Measurements from ENCODE around the gene TLE2. TPM values are rescaled to one million over a fixed set of nuclear protein-coding genes. Genes with fewer than 3 reads are reported as not detected.
A peak's percentile ranks its signal among the peaks of the same experiment; 100 is the strongest.

TLE2 gene
- total and polyA plus RNA-seq, 9 of the 15 experiments (the other 6 are each of a cell fraction or from before 2014, with no cell fraction given) = 0.35 to 13.1 (median 6.2) TPM

DNA sequence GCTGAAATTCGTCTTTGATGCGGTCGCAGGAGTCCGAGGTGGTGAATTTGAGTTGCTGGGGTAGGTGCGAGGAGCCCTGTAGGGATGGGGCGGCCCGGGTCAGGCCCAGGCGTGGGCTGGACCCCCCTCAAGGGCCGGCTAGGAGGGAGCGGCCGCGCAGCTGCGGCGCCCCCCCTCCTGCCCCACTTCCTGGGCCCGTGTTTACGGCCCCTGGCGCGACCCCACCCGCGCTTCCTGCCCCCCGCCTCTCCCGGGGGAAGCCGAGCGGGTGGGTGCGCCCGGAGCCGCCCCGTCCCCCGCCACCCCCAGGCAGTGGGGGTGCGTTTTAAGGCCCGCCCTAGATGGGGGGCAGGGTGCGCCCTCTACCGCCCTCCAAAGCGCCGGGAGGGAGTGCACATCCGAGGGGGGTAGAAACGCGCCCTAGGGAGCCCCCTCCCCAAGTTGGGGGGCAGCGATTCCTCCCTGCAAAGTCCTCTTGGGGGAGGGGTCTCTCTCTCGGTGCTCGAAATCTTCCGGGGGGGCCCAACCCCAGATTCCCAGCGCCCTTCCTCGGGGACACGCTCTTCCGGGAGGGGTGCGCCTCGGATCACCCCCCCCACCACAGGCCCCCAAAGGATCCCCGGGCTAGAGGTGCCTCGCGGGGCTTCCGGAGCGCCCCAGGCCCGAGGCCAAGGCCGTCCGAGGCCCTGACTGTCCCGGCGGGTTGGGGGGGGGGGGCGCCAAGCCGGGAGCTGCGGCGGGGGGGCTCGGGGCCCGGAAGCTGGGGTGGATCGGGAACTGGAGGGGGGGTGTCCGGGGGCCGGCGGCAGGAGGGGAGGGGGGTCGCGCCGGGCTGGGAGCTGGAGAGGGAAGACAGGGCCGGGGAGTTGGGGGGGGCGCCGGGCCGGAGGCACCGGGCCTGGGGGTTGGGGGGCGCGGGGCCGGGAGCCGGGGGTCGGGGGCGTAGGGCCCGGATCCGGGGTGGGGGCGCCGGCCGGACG lies 32.4 kb upstream of the TLE2 start (continued):
- TF ChIP-seq THRA (IDR thresholded peaks at IDR 0.05) = no peak

GRCh38 chr19:3060857-3061181 lies 31.7 kb upstream of the TLE2 start:
- DNase-seq (ENCODE audit: extremely low read depth in 1 of 4, low spot score in 3 of 4) (no peak), FAIRE-seq (no peak), ATAC-seq (no peak)
- Histone ChIP-seq H4K20me1 (replicated peaks; ENCODE audit: control insufficient read depth, insufficient read depth, low read length) (no peaks in the 10 kb centered on the region), H3K36me3 (ENCODE audit: control insufficient read depth, insufficient read depth, low read length) (peaks cover 52% of the 10 kb centered on the region), H3K27me3 (ENCODE audit: control insufficient read depth in 2 of 2, insufficient read depth in 2 of 2, low read length in 2 of 2) (no peaks in the 10 kb centered on the region), H3K9me1 (ENCODE audit: control insufficient read depth, insufficient read depth, low read length) (no peaks in the 10 kb centered on the region), H3K79me2 (ENCODE audit: control insufficient read depth, insufficient read depth, low read length) (peaks cover 42% of the 10 kb centered on the region), H3K4me1 (replicated peaks in 1 of 2; ENCODE audit: control insufficient read depth in 2 of 2, insufficient read depth in 2 of 2, low read length in 2 of 2) (peaks cover 33 to 55% of the 10 kb centered on the region in 2 experiments), H3K9me3 (replicated peaks; ENCODE audit: control insufficient read depth, insufficient read depth, low read depth, low read length) (no peaks in the 10 kb centered on the region), H3K4me3 (peak overlapping the region; percentile 85), H3K27ac (ENCODE audit: extremely low read depth, low read depth, low read length) (peak overlapping the region; percentile 92), H2AFZ (ENCODE audit: low read depth, low read length) (0 out of 2 replicates have a peak overlapping the region, but pooled peaks have one; percentile 70), H3K9ac (ENCODE audit: insufficient read depth in 1 of 2, low read depth in 2 of 2, low read length in 2 of 2) (peak overlapping the region; percentile 86 to 95), H3K4me2 (ENCODE audit: insufficient read depth, low read length) (peak overlapping the region; percentile 90)
- WGBS (ENCODE audit: insufficient coverage, low coverage, missing lambda C conversion rate) = 31% methylated on average over 4 of the region's 4 CpGs
- TF ChIP-seq MGA (IDR thresholded peaks at IDR 0.05) = no peak
- 0 out of 2 replicates have a peak, but pooled peaks have one; percentile 16 for TF ChIP-seq BCOR (IDR thresholded peaks at IDR 0.05)
- peak; percentile 73 for TF ChIP-seq RBM25 (IDR thresholded peaks at IDR 0.05; ENCODE audit: low read depth, low read length, severe bottlenecking)
- intact Hi-C loops (cut with micrococcal nuclease) (no loop called here), in situ Hi-C loops (cut with MboI) (no loop called here)
- no TSS peak for BruUV-seq (replicated peaks)
- POLR2A ChIA-PET = interaction anchor here (0.7 kb wide), 1 partner anchor 274 kb away, joined by 3 read pairs; no protein-coding TSS in a partner anchor
- CTCF ChIA-PET (ENCODE audit: low intra/inter-chr PET ratio) = interaction anchor here (0.6 kb wide), 1 partner anchor 8 kb away, joined by 3 read pairs; no protein-coding TSS in a partner anchor
